ENCODE results near the gene UBE4B. TPM values are rescaled to one million over a fixed set of nuclear protein-coding genes. Genes with fewer than 3 reads are reported as not detected.

UBE4B gene
- total RNA-seq, 1 experiment from 2014 or later = 80.8 TPM

DNA sequence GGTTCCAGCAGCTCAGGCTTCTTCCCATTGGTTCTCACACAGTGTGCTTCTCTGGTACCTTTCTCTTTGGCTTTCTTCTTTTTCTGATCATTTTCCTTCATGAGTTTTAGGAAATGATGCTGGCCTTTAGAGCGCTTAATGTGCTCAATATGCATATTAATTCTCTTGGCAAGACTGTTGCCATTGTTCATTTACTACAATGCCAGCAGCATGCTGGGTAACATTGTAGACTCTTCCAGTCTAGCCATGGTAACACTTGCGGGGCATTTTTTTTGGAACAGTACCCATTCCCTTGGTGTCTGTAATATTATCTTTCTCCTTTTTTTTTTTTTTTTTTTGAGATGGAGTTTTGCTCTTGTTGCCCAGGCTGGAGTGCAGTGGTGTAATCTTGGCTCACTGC lies 21.7 kb downstream of the UBE4B start (continued):
- TF ChIP-seq, protein P1, sequence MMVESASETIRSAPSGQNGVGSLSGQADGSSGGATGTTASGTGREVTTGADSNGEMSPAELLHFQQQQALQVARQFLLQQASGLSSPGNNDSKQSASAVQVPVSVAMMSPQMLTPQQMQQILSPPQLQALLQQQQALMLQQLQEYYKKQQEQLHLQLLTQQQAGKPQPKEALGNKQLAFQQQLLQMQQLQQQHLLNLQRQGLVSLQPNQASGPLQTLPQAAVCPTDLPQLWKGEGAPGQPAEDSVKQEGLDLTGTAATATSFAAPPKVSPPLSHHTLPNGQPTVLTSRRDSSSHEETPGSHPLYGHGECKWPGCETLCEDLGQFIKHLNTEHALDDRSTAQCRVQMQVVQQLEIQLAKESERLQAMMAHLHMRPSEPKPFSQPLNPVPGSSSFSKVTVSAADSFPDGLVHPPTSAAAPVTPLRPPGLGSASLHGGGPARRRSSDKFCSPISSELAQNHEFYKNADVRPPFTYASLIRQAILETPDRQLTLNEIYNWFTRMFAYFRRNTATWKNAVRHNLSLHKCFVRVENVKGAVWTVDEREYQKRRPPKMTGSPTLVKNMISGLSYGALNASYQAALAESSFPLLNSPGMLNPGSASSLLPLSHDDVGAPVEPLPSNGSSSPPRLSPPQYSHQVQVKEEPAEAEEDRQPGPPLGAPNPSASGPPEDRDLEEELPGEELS (CRISPR knock-in tag; IDR thresholded peaks at IDR 0.05) = no peak
- no peak for TF ChIP-seq MYBL2 (CRISPR knock-in tag; IDR thresholded peaks at IDR 0.05)

- no peaks in the 10 kb centered on the region for H3K9me3 Mint-ChIP-seq
- TF ChIP-seq AR (CRISPR knock-in tag; IDR thresholded peaks at IDR 0.05) = no peak
- TF ChIP-seq ZNF416 (CRISPR knock-in tag; IDR thresholded peaks at IDR 0.05) = no peak
- no peak for TF ChIP-seq FOXK1 (CRISPR knock-in tag; IDR thresholded peaks at IDR 0.05)
- TF ChIP-seq ARID4B (CRISPR knock-in tag; IDR thresholded peaks at IDR 0.05; ENCODE audit: borderline replicate concordance) = no peak
- TF ChIP-seq, protein P2, sequence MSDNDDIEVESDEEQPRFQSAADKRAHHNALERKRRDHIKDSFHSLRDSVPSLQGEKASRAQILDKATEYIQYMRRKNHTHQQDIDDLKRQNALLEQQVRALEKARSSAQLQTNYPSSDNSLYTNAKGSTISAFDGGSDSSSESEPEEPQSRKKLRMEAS (CRISPR knock-in tag; IDR thresholded peaks at IDR 0.05) = no peak
- no peak for TF ChIP-seq ZNF263 (CRISPR knock-in tag; IDR thresholded peaks at IDR 0.05; ENCODE audit: low read depth)
- no peak for TF ChIP-seq ZNF121 (CRISPR knock-in tag; IDR thresholded peaks at IDR 0.05)
- no peak for TF ChIP-seq ZNF423 (CRISPR knock-in tag; IDR thresholded peaks at IDR 0.05)
- TF ChIP-seq SMAD3 (CRISPR knock-in tag; IDR thresholded peaks at IDR 0.05; ENCODE audit: borderline replicate concordance) = no peak
- no peak for TF ChIP-seq TEAD4 (CRISPR knock-in tag; IDR thresholded peaks at IDR 0.05)
- no peak for TF ChIP-seq CTCF (IDR thresholded peaks at IDR 0.05)
- TF ChIP-seq ZBTB43 (CRISPR knock-in tag; IDR thresholded peaks at IDR 0.05) = no peak
- TF ChIP-seq, protein P3, sequence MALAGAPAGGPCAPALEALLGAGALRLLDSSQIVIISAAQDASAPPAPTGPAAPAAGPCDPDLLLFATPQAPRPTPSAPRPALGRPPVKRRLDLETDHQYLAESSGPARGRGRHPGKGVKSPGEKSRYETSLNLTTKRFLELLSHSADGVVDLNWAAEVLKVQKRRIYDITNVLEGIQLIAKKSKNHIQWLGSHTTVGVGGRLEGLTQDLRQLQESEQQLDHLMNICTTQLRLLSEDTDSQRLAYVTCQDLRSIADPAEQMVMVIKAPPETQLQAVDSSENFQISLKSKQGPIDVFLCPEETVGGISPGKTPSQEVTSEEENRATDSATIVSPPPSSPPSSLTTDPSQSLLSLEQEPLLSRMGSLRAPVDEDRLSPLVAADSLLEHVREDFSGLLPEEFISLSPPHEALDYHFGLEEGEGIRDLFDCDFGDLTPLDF (CRISPR knock-in tag; IDR thresholded peaks at IDR 0.05) = no peak
- no peak for TF ChIP-seq NR3C1 (CRISPR knock-in tag; conservative IDR thresholded peaks at IDR 0.05; ENCODE audit: low read depth)
- no peak for TF ChIP-seq KAT7 (CRISPR knock-in tag; IDR thresholded peaks at IDR 0.05; ENCODE audit: borderline replicate concordance)
- no peak for TF ChIP-seq TEAD1 (CRISPR knock-in tag; IDR thresholded peaks at IDR 0.05)
- TF ChIP-seq, protein P4, sequence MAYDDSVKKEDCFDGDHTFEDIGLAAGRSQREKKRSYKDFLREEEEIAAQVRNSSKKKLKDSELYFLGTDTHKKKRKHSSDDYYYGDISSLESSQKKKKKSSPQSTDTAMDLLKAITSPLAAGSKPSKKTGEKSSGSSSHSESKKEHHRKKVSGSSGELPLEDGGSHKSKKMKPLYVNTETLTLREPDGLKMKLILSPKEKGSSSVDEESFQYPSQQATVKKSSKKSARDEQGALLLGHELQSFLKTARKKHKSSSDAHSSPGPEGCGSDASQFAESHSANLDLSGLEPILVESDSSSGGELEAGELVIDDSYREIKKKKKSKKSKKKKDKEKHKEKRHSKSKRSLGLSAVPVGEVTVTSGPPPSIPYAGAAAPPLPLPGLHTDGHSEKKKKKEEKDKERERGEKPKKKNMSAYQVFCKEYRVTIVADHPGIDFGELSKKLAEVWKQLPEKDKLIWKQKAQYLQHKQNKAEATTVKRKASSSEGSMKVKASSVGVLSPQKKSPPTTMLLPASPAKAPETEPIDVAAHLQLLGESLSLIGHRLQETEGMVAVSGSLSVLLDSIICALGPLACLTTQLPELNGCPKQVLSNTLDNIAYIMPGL (CRISPR knock-in tag; IDR thresholded peaks at IDR 0.05) = no peak
- TF ChIP-seq CREM (CRISPR knock-in tag; IDR thresholded peaks at IDR 0.05) = no peak
- TF ChIP-seq HMGA2 (CRISPR knock-in tag; IDR thresholded peaks at IDR 0.05) = no peak
- peaks cover 16% of the 10 kb centered on the region for H3K4me1 Mint-ChIP-seq
- DNase-seq (ENCODE audit: low spot score) (no peak), ATAC-seq (no peak)
- H3K27ac Mint-ChIP-seq = no peak overlapping the region
- H3K27me3 Mint-ChIP-seq (ENCODE audit: low read depth) = no peaks in the 10 kb centered on the region
- POLR2A ChIA-PET = no interaction called here
- H3K36me3 Mint-ChIP-seq = no peaks in the 10 kb centered on the region
- H3K4me3 Mint-ChIP-seq = no peak overlapping the region
- CTCF ChIA-PET = no interaction called here
Measured at GRCh38 chr1:10056599-10056987, 23.8 kb downstream of the UBE4B start.

All from WTC11 (cell line).